Stimulated activated CD8-positive, alpha-beta memory T cell treated with anti-CD3 and anti-CD28 coated beads, Interleukin-7, amount 100 ng/mL, for 24 hours (primary cell): ENCODE results near the gene PICK1.

Experiments
- DNase-seq: peaks from one replicate; pipeline ENCODE4 v3.0.0-alpha.2; 2020; ENCODE audit warnings: low read depth

PICK1 gene

DNA sequence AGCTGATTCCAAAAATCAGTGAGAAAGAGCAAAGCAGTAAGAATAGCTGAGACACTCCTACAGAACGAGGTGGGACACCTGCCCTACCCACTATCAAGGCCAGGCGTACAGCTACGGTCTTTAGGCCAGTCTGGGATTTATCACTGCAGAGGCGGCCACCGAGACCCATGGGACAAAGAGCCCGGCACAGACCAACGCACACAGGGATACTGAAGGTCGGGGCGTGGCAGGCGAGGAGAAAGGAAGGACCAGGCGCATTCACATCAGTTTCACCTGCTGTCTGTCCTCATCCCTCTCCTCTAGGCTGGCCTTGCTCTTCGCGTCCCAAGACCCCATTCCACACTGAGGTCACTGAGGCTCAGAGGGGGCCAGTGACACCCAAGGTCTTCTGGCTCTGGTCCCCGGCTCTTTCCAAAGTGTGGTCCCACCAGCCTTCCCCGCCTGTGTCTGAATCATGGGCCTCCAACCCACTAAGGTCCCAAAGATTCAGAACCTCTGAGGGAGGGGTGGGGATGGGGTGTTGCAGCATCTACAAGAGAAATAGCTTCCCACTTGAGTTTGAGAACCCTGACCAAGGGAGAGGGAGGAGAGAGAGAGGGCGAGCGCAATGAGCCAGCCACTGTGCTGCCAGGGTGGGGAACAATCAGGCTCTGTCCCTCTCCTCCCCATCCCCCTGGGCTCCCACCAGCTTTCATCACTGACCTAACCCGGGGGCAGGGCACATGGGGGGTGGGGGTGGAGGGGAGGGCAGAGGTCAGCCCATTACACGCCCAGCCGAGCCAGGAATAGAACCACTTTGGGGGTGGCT lies 7.2 kb upstream of the PICK1 start:
- no peak for DNase-seq

DNA sequence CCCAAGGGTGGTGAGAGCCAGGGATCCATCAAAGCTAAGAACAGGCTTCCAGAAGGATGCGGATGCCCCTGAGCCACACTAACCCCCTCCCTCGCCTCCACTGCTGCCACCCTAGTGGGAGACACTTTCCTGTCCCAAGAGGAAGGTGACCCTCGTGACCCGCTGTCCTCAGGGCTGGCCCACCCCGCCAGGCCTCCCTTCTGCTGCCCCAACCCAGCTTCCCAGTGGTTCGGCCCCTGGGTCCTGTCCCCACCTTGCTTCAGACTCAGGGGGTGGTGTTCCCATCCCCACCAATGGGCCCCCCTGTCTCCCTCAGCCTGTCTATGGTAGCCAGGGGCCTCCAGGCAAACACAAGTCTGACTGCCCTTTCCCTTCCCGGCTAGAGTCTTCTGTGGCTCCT lies 6.5 kb upstream of the PICK1 start:
- DNase-seq: no peak

DNA sequence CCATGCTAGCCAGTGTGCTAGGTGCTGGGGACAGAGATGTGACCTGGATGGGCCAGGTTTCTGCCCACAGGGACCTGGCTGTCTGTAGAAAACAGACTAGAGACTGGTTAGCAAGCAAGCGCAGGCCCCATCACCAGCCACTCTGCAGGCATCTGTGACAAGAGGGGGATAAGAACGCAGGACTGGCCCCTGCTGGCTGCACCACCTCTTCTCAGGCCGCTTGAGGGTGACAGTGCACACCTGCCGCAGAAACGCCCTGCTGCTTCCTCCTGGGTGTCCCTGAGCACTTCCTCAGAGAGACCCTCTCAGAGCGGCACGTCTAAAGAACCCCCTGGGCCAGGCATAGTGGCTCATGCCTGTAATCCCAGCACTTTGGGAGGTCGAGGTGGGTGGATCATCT lies 5.9 kb upstream of the PICK1 start:
- no peak for DNase-seq

DNA sequence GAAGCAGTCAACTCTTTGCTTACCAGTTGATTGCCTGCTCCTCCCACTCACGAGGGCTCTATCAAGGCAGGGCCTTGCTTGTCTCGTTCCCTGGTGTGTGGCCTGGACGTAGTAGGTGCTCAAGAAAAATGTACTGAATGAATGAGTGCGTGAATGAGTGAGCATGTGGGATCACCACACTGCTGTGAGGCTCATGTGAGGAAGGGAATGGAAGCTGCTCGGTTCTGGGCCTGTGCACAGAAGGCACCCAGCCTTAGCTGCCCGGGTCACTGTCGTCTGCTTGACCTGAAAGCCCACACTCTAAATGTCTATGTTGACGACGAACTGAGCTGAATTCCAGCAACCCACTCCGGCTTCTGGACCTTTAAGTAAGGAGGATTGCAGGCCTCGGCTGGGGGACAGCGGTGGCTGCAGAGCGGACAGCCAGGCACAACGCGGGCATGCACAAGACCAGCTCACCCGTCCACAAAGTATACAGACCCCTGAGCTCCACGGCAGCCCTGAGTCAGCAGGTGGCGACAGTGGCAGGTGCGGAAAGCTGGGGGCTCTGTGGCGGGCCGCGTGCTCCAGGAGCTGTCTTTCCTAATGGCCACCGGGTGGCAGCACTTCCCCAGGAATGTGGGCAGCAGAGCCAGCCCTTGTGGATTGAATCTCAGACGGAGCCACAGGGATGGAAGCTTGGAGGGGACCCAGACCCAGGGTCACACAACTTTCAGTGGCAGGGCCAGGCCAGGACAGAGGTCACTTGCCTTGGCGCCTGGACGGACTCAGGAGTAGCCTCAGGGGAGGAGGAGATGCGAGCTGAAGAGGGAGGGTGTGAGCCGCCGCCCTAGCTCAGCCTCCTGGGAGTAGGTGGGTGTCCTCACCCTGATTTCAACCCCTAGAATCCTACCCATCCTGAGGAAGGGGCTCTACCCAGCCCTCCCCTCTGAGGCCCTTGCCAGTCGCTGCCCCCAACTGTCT lies 5.0 kb upstream of the PICK1 start:
- peak; percentile 56 for DNase-seq

DNA sequence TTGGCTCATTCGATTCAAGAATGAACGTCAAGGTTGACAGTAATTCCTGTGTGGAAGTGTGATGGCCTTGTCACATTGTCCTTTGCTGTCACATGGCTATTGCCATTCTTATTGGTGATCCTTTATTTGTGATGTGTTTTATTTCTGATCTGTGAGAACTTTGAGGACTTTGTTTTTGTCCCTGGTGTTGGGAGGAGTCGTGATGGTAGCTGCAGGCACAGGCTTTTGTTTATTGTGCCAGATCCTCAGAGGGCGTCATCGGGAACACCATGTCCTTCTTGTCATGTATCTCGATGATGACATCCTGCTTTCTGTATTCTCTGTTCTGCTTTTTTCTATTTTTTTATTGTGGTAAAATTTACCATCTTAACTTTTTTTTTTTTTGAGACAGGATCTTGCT lies 5.6 kb downstream of the PICK1 start:
- no peak for DNase-seq

DNA sequence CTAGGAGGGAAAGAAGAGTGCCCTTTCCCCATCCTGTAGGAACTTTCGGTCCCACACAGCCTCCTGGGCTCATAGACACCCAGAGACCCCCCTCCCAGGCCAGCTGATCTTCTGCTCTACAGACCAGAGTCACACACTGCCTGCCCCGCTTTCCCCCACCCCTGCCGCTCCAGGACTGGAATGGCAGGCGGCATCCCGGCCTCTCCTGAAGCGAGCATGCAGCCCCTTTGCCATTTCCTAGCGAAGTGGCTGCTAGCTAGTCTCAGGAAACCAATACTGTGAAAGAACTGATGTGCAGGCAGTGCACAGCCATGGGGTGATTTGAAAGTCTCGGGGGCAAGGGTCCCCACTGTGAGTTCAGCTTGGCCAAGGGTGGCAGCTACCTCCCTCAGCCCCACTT lies 8.3 kb downstream of the PICK1 start:
- DNase-seq: no peak

DNA sequence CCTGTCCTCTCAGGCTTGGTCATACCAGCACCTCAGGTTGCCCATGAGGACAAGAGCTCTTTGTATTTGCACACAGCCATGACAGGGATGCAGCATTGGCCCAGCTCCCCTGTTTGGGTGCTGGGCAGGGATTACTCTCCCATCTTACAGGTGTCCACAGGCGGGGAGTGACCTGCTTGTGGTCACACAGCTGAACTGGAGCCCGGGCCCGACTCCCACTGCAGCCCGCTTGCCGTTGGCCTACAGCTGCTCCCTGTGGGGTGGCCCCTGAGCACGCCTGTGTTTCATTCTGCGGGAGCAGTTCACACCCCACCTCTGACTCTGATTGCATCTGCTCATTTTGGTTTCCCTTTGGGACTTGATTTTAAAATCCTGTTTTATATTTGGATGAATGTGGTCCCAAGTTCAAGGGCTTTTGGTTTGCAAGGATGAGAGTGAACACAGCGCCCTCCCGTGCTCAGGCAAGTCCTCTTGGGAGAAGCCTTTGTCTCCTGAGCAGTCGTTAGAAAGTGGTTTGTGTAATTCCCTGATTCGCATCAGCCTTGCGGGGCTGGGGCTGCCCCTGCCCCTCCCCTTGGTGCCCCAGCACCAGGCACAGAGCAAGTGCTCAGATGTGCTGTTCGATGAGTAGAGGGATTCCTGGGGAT lies 9.3 kb downstream of the PICK1 start:
- no peak for DNase-seq

DNA sequence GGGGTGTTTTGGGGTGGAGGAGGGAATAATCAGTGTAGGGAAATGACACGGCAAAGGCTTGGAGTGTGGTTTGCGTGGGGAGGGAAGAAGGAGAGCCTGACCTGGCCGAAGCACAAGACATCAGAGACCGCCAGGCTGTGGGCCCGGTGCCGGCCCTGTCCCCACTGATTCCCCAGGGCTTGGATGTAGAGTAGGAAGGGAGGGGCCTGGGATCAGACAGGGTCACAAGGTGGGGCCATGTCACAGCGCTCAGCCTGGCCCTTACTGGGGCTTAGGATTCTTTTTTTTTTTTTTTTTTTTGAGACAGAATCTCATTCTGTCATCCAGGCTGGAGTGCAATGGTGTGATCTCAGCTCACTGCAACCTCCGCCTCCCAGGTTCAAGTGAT lies 9.8 kb downstream of the PICK1 start:
- DNase-seq: no peak

DNA sequence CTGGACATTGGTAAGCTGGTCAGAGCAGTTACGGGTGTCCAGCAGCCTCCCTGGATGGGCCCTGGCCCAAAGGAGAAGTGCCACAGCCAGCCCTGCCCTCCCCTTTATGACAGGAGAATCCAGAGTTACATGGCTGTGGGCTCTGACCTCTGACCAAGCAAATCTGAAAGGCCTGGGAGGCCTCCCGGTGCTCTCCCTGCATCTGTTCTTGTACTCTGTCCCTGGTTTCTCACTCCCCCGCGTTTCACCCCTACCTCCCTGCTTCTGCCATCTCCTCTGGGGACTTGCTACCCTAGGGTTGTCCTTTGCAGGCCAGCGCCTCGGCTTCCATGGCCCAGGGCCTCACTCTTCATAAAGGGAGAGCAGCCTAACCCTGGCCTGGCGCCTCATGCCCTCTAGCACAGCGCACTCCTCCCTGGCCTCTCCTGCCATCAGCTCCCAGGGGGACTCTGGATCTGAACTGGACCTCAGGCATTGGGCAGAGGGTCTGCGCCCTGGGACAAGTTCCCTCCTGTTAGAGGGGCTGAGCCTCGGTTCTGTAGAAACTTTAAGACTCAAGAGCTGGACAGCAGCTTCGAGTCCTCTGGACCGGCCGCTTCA lies 10.7 kb downstream of the PICK1 start:
- DNase-seq: no peak

DNA sequence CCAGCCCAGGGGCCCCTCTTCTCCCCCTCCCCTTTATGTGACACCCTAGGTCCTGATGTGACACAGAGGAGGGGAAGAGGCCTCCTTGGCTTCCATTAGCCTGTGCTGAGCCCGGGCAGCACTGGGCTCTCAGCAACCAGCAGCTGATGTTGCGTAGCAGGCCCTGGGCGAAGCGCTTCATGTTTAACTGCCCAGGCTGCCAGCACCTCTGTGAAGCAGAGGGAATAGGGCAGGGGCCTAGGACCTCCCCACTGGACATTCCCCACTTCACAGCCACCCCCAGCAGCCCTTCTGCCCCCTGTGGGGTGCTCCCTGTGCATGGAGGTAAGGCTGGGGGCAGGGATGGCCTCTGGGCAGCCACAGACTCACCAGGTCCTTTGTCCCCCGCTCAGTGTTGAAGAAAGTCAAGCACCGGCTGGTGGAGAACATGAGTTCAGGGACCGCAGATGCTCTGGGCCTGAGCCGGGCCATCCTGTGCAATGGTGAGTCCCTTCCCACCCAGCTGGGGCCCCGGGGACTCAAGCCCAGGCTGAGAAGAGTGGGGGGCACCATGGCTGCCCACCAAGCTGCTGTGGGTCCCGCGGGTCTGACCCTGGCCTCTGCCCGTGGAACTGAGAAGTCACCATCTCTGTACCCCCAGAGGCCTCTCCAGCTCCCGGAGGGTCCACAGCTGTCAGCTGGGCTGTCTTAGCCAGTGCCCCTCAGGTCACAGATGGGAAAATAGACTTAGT lies 11.6 kb downstream of the PICK1 start:
- DNase-seq: no peak

DNA sequence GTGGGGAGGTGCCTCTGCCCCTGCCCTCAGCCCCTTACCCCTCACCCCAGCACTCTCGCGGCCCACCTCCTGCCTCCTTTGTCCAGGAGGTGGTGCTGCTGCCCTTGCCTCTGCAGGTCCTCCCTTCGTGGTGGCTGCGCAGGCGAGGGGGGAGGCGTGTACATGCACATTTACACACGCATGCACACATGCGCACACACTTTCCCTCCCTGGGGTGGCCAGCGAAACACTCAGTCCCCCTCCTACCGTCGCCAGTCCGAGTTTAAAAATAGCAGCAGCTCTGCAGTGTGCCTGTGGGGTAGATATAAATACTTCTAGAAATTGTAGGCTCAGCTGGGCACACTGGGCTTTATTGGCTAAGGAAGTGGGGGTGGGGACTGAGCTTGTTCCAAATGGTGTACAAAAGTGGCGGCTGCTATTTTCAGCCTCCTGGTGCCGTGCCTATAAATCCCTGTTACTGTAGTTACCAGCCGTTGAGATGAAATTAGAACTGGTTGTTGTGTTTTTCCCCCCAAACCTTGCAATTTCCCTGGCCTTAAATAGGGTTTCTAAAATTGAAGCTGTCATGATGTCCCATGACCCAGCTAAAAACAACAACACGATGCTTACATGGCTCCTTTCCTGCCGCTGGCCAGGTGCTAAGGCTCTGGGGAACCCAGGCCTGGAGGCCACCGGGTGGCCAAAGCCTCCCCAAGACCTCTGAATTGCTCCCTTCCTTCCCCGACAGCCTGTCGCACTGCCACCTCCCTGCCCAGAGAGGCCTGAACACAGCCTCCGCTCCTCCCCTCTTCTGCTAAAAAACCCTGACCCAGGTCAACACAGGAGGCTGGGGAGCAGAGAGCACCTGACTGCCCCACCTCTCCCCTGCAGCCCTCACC lies 12.4 kb downstream of the PICK1 start:
- DNase-seq: no peak

DNA sequence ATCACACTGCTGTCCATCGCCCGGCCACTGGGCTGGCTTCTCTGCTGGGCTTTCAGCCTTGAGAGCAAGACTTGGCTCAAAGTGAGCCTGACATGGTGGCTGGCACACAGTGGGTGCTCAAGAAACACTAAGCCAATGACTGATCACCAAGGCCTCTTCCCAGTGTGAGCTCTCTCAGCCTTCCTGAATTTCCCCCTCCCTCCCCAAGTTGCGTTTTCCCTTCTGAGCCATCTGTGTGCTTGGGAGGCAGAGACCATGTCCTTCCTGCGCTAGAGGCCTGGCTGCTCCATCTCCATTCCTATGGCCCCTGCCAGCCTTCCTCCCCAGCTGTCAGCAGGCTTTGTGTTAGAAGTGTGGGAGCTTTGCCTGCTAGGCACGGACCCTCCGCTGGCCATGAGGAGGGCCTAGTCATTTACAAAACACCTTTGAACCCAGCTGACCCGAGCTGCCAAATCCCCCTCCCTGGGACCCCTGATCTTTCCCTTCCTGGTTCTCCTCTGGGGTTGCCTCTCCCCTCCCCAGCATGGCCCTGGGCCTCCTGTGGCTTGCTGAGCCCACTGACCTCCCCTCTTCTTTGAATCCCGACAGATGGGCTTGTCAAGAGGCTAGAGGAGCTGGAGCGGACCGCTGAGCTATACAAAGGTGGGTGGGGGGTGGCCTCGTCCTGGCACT lies 13.2 kb downstream of the PICK1 start:
- no peak for DNase-seq

DNA sequence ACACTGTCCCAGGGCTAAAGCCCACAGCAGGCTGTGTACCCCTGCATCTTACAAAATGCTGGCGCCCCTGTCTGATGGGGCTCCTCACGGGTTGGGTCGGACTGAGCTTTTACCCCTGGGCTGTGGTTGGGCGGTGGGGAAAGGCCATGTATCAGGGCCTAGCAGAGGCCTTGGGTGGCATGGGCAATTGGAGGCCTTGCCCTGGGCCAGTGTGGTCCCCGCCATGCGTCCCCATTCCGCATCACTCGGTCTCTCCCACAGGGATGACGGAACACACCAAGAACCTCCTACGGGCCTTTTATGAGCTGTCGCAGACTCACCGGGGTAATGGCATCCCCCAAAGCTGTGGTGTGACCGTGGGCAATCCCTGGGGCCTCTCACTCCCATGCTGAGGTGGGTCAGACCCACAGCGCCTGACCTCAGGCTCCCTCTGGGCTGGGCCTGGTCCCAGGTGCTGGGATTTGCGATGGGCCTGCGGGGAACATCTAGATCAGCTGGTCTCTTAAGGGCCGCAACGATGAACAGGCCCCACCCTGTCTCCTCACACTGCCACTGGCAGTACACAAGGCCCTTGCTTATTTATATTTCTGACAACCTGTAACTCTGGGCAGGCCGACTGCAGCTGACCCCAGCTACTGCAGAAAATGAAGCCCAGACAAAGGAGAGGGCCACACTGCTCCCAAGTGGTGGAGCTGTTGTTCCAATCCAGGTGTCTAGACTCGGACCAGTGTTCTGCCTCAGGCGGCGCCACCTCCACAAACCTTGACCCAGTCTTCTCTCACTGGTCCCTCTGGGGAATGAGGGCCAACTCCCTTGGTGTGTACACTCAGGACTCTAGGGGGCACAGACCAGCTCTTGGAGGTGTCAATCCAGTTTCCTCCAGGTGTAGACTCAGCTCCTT lies 14.5 kb downstream of the PICK1 start:
- DNase-seq: no peak

DNA sequence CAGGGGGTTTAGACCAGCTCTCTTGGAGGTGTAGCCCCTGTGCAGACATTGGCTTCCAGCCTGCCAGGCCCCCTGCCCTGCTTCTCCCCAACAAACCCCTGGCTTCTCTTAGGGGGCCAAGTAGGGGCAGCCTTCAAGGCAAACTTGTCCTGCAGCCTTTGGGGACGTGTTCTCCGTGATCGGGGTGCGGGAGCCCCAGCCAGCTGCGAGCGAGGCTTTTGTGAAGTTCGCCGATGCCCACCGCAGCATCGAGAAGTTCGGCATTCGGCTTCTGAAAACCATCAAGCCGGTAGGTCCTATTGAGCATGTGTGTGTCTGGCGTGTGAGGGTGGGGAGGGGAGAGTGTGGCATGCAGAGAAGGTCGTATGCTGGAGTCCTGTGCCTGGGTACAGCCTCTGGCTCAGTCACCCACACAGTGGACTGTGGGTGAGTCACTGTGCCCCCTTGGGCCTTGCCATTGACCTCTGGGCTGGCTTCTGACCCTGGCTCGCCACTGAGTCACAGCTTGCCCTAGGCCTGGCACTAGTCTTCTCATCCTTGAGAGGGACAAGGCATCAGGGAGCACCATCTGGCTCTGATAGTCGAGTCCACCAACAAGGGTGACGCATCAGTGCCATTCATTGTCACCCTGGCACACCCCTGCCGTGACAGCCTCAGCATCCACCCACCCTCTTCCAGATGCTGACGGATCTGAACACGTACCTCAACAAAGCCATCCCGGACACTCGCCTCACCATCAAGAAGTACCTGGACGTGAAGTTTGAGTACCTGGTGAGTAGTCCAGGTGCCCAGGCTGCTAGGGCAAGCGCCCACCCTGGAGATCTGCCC lies 15.3 kb downstream of the PICK1 start:
- no peak for DNase-seq

DNA sequence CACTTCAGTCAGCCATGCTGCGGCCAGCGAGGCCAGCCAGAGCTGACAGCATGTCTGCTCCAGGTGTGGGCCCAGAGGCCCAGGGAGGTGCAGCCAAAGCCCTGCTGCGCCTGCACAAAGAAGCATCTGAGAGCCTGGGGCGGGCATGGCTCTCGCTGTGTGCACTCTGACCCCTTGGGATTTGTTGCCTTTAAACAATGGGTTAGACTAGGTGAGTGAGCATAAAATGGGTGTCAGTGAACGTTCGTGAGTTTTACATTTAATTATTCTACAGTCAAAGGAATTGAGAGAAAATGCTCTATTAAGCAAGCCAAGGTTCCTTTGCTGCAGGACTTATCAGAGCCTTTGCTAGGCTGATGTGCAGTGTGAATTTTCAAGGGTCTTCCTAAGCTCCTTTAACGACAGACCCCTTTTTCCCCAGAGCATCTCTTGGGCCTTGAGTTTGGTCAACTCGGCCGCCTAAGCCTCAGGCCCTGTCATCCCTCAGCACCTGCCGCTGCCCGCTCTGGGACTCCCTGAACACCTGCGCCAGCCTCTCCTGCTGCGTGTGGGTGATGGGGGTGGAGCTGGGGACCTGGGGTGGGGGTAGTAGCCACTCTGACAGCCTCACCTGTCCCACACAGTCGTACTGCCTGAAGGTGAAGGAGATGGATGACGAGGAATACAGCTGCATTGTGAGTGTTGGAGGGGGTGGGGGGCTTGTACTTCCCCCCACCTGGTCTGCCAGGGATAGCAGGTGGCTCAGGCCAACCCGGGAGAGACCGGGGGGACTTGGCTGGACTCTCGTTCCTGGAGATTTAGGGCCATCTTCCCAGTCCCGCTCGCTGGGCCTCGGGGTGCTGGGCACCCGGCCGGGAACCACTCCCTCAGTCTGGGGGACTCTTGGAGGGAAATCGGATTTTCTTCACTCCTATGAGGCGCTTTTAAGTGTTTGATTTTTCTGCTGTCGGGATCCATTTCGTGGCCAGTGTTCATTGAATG lies 16.2 kb downstream of the PICK1 start:
- DNase-seq: no peak

DNA sequence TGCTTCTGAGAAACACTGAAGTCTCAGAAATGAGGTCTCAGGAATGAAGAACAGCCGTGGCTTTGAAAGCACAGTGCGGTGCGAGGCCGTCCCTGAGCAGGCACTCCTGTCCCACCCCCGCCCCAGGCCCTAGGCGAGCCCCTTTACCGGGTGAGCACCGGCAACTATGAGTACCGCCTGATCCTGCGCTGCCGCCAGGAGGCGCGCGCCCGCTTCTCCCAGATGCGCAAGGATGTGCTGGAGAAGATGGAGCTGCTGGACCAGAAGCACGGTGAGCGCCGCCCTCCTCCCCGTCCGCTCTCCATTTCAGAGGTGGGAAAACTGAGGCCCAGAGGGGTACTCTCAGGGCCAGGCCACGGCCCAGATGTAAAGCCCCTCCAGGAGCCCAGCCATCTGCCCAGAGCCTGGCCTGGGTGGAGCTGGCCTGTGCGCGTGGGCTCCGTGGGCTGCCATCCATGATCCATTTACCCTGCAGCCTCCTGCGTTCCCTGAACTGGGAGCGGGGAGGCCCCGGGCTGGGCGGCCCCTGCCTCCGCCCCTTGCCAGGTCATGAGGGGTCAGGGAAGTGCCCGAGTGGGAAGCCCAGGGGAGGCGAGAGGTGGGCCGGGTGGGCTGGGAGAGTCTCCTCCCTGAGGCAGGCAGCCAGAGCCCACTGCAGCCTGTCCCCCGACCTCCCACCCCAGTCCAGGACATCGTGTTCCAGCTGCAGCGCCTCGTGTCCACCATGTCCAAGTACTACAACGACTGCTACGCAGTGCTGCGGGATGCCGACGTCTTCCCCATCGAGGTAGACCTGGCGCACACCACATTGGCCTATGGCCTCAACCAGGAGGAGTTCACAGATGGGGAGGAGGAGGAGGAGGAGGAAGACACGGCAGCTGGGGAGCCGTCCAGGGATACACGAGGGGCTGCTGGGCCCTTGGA lies 17.2 kb downstream of the PICK1 start:
- DNase-seq: no peak
